Activated T-helper 17 cell treated with anti-CD3 and anti-CD28 coated beads, Interleukin-2, amount 50 U/mL, for 72 hours (primary cell): Measurements from ENCODE around the gene RNF40. TPM values are rescaled to one million over a fixed set of nuclear protein-coding genes. Genes with fewer than 3 reads are reported as not detected.

Experiments used
- ATAC-seq: fragments of 150-1000 bp; cut with Tn5 transposase; replicated peaks from 2 replicates; pipeline ENCODE4 v1.10.0; 2021; ENCODE audit warnings: mild to moderate bottlenecking, moderate library complexity
- H3K27ac Mint-ChIP-seq: one replicate; pipeline ENCODE4 v1.8.0; 2022; ENCODE audit warnings: mixed read lengths
- H3K27me3 Mint-ChIP-seq: one replicate; pipeline ENCODE4 v1.8.0; 2022; ENCODE audit warnings: mixed read lengths
- H3K36me3 Mint-ChIP-seq: one replicate; pipeline ENCODE4 v1.8.0; 2022; ENCODE audit warnings: low read depth, mild to moderate bottlenecking, mixed read lengths
- H3K4me1 Mint-ChIP-seq: one replicate; pipeline ENCODE4 v1.8.0; 2022; ENCODE audit warnings: mixed read lengths
- H3K4me3 Mint-ChIP-seq: one replicate; pipeline ENCODE4 v1.8.0; 2022; ENCODE audit warnings: mild to moderate bottlenecking, mixed read lengths
- H3K9me3 Mint-ChIP-seq: one replicate; pipeline ENCODE4 v1.8.0; 2022; ENCODE audit warnings: mixed read lengths
- total RNA-seq, 2 donors: library from RNA; stranded (reverse); gene quantifications; one replicate each; pipeline ENCODE4 v1.2.3, GENCODE V29; 2022

RNF40 gene
- total RNA-seq, 2 donors from 2014 or later, result 90.7 to 95.1 TPM

DNA sequence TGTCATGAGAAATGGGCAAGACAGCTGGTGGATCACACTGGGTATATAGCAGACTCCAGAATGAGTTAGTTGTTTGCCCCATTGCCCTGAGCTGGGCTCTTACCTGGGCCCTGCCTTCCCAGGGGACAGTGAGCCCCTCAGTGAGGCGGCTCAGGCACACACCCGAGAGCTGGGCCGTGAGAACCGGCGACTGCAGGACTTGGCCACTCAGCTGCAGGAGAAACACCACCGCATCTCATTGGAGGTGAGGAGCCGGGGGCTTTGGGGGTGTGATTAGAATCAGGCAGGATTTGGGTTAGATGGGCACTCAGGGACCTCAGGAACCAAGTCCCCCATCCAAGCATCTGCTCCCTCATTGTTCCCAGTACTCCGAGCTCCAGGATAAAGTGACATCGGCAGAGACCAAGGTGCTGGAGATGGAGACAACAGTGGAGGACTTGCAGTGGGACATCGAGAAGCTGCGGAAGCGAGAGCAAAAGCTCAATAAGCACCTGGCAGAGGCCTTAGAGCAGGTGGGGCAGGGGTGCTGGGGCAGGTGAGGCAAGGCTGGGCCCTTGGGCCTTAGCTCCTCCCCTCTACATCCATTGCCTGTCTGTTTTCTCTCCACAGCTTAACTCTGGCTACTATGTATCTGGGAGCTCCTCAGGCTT, 2.8 kb downstream of the RNF40 start:
- Mint-ChIP-seq H3K9me3 (no peaks in the 10 kb centered on the region), H3K27ac (no peak overlapping the region), H3K4me1 (peaks cover 15% of the 10 kb centered on the region), H3K27me3 (no peaks in the 10 kb centered on the region), H3K4me3 (no peak overlapping the region), H3K36me3 (peaks cover 82% of the 10 kb centered on the region)
- no peak for ATAC-seq

DNA sequence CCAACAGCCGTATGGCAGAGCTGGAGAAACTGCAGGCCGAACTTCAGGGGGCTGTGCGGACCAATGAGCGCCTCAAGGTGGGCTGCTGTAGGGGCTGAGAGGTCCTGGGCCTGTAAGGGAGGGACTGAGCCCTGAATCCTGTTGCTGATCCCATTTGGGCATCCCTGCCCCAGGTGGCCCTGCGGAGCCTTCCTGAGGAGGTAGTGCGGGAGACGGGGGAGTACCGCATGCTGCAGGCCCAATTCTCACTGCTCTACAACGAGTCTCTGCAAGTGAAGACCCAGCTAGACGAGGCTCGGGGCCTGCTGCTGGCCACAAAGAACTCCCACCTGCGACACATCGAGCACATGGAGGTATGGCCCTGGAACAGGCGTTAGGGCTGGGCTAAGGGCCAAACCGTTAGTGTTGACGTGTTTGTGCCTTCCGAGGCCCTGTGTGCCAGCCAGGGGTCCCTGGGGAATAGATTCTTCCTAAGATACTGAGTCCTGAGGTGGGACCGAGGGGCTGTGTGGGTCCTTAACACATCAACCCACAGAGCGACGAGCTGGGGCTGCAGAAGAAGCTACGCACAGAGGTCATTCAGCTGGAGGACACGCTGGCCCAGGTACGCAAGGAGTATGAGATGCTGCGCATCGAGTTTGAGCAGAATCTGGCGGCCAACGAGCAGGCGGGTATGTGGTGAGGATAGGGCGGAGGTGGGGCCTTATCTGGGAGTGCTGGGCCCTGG, 4.2 kb downstream of the RNF40 start:
- peaks cover 96% of the 10 kb centered on the region for H3K36me3 Mint-ChIP-seq
- H3K27ac Mint-ChIP-seq, result no peak overlapping the region
- H3K4me3 Mint-ChIP-seq, result no peak overlapping the region
- H3K27me3 Mint-ChIP-seq, result no peaks in the 10 kb centered on the region
- ATAC-seq, result no peak
- H3K4me1 Mint-ChIP-seq, result peaks cover 5% of the 10 kb centered on the region
- no peaks in the 10 kb centered on the region for H3K9me3 Mint-ChIP-seq

DNA sequence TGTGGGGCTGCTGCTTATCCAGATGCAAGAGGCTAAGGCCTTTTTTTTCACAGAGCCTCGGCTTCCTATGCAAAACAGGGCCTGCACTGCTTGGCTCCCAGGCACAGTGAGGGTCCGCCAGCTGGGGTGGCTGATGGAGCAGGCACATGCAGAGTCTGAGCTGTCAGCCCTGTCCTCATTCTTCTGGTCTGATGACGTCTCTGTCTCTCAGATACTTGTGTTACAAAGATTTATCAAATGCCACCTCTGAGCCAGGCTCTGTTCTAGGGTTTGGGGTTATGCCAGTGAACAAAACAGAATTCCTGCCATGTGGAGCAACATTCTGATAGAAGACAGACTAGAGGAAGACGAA, 4.8 kb downstream of the RNF40 start:
- Mint-ChIP-seq H3K36me3 (peaks cover 100% of the 10 kb centered on the region), H3K4me3 (no peak overlapping the region)

DNA sequence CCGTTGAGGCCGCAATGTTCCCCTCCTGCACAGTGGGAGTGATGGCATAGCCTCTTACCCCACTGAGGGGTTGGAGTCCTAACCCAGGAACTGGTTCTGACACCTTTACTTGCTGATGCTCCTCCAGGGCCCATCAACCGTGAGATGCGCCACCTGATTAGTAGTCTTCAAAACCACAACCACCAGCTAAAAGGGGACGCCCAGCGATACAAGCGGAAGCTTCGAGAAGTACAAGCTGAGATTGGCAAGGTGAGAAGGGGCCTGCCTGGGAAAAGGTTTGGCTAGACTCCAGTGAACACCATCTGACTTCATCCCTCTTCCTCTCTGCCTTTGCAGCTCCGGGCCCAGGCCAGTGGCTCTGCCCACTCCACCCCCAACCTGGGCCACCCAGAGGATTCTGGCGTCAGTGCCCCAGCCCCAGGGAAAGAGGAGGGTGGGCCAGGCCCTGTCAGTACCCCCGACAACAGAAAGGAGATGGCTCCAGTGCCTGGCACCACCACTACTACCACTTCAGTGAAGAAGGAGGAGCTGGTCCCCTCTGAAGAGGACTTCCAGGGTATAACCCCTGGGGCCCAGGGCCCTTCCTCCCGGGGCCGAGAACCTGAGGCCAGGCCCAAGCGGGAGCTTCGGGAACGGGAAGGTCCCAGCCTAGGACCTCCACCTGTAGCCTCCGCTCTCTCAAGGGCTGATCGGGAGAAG, 5.8 kb downstream of the RNF40 start:
- Mint-ChIP-seq H3K9me3 (no peaks in the 10 kb centered on the region), H3K4me3 (no peak overlapping the region), H3K36me3 (peaks cover 100% of the 10 kb centered on the region), H3K27ac (no peak overlapping the region), H3K4me1 (peaks cover 11% of the 10 kb centered on the region), H3K27me3 (no peaks in the 10 kb centered on the region)
- ATAC-seq, result no peak

More for the DNA sequence above, 4.8 kb downstream of the RNF40 start:
- no peak for ATAC-seq
- Mint-ChIP-seq H3K4me1 (peaks cover 5% of the 10 kb centered on the region), H3K27me3 (no peaks in the 10 kb centered on the region), H3K27ac (no peak overlapping the region), H3K9me3 (no peaks in the 10 kb centered on the region)

DNA sequence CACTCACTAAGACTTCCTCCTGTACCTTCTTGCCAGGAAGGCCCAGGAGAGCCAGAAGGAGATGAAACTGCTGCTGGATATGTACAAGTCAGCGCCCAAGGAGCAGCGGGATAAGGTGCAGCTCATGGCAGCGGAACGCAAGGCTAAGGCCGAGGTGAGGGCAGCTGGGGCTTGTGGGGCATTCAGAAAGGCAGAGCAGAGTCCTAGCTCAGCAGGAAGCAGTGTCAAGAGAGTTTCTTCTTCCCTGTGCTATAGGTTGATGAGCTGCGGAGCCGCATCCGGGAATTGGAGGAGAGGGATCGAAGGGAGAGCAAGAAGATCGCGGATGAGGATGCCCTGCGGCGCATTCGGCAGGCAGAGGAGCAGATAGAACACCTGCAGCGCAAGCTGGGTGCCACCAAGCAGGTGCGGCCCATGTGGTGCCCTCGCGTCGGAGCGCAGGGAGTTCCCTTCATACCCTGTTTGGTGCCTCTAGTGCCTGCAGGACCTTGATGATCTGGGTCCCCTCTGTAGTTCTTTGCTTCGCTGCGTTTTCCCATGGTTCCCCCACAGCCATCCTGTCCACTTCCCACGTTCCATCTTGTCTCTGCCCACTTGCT, 6.6 kb downstream of the RNF40 start:
- H3K27me3 Mint-ChIP-seq, result no peaks in the 10 kb centered on the region
- peaks cover 98% of the 10 kb centered on the region for H3K36me3 Mint-ChIP-seq
- no peak for ATAC-seq
- H3K27ac Mint-ChIP-seq, result peak overlapping the region; percentile 33
- H3K4me1 Mint-ChIP-seq, result peaks cover 11% of the 10 kb centered on the region
- no peaks in the 10 kb centered on the region for H3K9me3 Mint-ChIP-seq
- H3K4me3 Mint-ChIP-seq, result no peak overlapping the region

DNA sequence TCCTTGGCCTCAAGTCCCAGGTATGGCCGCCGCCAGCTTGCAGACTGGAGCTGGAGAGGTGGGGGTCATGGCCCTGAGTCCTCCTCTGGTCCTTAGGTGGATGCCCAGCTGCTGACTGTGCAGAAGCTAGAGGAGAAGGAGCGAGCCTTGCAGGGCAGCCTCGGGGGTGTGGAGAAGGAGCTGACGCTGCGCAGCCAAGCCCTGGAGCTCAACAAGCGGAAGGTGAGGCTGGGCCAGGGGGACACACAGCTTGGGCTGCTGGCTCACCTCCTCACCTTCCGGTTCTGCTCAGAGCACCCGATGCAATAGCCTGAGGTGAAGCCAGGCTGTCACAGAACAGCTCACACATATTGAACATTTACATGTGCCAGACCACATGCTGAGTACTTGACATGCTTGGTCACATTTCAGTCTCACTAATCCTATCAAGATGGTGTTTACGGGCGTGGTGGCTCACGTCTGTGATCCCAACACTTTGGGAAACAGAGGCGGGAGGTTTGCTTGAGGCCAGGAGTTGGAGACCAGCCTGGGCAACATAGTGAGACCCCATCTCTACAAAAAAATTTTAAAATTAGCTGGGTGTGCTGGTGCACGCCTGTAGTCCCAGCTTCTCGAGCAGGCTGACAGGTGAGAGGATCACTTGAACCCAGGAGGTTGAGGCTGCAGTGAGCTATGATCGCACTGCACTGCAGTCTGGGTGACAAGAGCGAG, 7.4 kb downstream of the RNF40 start:
- H3K36me3 Mint-ChIP-seq, result peaks cover 93% of the 10 kb centered on the region
- no peak for ATAC-seq

DNA sequence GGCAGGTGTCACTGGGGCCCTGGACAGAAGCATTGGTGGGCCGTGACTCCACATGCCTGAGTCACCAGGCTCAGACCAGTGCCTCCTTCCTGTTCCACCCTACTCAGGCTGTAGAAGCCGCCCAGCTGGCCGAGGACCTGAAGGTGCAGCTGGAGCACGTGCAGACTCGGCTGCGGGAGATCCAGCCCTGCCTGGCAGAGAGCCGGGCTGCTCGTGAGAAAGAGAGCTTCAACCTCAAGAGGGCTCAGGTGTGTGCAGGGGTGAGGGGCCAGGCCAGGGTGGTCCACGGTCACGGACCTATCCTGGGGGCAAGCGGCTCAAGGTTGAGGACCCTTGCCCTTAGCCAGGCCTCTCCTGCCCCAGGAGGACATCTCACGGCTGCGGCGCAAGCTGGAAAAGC, 9.6 kb downstream of the RNF40 start:
- peaks cover 10% of the 10 kb centered on the region for H3K4me1 Mint-ChIP-seq
- no peaks in the 10 kb centered on the region for H3K9me3 Mint-ChIP-seq
- H3K36me3 Mint-ChIP-seq, result peaks cover 76% of the 10 kb centered on the region
- ATAC-seq, result no peak
- H3K27me3 Mint-ChIP-seq, result no peaks in the 10 kb centered on the region
- no peak overlapping the region for H3K27ac Mint-ChIP-seq
- no peak overlapping the region for H3K4me3 Mint-ChIP-seq

More for the DNA sequence above, 7.4 kb downstream of the RNF40 start:
- Mint-ChIP-seq H3K9me3 (no peaks in the 10 kb centered on the region), H3K27me3 (no peaks in the 10 kb centered on the region), H3K4me3 (no peak overlapping the region), H3K27ac (no peak overlapping the region), H3K4me1 (peaks cover 9% of the 10 kb centered on the region)

DNA sequence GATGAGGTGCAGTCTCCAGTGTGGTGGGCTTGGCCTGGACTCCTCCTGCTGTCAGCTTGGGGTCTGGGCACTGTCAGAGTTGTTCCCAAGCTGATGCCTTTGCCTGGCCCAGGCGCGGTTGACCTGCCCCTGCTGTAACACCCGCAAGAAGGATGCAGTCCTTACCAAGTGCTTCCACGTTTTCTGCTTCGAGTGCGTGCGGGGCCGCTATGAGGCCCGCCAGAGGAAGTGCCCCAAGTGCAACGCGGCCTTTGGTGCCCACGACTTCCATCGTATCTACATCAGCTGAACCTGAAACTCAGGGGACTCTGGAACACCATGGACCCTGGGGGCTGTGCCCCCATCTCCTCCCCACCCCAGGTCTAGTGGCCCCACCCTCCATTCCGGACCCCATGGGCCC, 11.7 kb downstream of the RNF40 start:
- Mint-ChIP-seq H3K9me3 (no peaks in the 10 kb centered on the region), H3K27ac (no peak overlapping the region), H3K27me3 (peaks cover 6% of the 10 kb centered on the region), H3K36me3 (peaks cover 64% of the 10 kb centered on the region), H3K4me1 (peaks cover 17% of the 10 kb centered on the region), H3K4me3 (no peak overlapping the region)
- no peak for ATAC-seq

DNA sequence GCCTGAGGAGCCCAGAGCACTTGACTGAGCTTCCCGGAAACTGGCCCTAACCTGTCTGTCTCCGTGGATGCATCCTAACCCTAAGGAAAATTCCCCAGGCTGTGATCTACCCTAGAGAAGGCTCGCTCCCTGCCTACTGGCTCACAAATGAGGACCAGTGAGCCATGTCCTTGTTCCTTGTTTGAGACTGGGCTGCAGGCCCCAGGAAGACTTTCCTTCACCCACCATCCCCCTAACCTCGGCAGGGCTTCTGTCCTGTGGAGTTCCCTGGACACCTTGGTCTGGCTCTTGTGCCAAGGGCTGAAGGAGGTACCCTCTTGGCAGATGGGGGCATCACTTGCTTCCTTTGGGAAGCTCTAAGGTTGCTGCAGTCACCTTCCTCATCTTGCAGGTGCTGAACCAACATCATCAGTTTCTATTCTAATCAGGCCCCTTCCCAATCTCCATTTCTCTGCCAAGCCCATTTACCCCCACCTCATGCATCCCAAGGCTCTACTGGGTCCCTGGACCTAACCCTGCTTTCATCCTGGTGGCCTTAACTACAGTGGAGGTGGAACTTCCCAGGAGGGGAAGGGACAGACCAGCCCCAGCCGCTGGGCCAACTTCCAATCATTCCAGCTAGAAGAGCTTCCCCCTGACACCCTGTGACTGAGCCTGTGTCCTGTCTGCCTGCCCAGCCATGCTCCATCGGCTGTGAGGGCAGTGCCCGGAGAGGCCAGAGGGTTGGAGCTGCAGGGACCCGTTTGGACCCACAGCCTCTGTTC, 12.4 kb downstream of the RNF40 start:
- H3K4me3 Mint-ChIP-seq, result peak overlapping the region; percentile 76
- peaks cover 17% of the 10 kb centered on the region for H3K4me1 Mint-ChIP-seq
- no peak overlapping the region for H3K27ac Mint-ChIP-seq
- H3K27me3 Mint-ChIP-seq, result peaks cover 6% of the 10 kb centered on the region
- H3K36me3 Mint-ChIP-seq, result peaks cover 56% of the 10 kb centered on the region
- no peak for ATAC-seq
- no peaks in the 10 kb centered on the region for H3K9me3 Mint-ChIP-seq

DNA sequence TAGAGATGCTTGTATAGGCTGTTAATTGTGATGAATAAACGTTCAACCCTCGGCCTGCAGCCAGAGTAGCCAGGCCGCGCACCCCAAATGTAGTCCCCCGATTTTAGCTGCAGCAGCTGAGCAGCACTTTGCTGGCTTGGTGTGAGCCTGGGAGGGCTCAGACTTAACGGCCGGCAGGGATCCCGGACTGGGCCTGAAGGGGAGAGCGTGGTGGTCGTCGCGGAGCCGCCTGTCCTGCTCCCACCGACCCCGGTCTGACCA, 12.9 kb downstream of the RNF40 start:
- peaks cover 17% of the 10 kb centered on the region for H3K4me1 Mint-ChIP-seq
- peaks cover 6% of the 10 kb centered on the region for H3K27me3 Mint-ChIP-seq
- no peak for ATAC-seq
- H3K4me3 Mint-ChIP-seq, result peak overlapping the region; percentile 76
- peaks cover 51% of the 10 kb centered on the region for H3K36me3 Mint-ChIP-seq
- H3K27ac Mint-ChIP-seq, result no peak overlapping the region
- H3K9me3 Mint-ChIP-seq, result no peaks in the 10 kb centered on the region

DNA sequence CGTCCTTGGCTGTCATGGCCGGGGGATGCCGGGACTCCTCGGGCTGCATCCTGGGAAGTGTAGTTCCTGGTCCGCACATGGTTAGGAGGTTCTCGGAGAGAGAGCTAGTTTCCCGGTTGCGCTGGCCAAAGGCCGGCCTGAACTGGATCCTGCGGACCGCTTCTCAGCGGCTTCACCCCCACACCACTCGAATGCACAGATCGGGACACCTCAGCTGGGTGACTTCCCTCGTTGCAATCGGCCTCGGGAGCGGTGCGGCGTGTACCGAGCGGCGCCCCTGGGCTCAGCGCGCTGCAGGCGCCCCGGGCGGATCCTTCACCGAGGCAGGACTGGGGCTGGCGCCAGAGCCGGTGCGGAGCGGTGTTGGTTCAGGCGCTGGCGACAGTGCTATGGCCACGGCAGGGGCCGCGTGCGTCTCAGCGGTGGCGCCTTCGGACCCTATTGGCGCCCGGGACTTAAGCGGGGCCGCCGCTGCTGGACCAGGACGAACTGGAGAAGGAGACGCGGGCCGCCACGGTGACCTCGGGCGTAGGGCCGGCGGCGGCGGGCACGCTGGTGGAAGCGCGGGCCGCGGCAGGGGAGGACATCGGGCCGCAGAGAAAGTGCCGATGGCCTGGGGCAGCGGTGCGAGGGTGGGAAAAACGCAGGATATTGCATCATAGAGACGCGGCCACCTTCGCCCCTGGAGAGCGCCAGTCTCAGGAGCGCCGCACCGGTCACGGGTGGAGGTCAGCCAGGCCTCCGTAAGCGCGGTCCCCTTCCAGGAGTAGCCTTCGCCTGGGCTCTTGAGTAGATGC, 13.5 kb downstream of the RNF40 start:
- peak overlapping the region; percentile 28 for H3K27ac Mint-ChIP-seq

DNA sequence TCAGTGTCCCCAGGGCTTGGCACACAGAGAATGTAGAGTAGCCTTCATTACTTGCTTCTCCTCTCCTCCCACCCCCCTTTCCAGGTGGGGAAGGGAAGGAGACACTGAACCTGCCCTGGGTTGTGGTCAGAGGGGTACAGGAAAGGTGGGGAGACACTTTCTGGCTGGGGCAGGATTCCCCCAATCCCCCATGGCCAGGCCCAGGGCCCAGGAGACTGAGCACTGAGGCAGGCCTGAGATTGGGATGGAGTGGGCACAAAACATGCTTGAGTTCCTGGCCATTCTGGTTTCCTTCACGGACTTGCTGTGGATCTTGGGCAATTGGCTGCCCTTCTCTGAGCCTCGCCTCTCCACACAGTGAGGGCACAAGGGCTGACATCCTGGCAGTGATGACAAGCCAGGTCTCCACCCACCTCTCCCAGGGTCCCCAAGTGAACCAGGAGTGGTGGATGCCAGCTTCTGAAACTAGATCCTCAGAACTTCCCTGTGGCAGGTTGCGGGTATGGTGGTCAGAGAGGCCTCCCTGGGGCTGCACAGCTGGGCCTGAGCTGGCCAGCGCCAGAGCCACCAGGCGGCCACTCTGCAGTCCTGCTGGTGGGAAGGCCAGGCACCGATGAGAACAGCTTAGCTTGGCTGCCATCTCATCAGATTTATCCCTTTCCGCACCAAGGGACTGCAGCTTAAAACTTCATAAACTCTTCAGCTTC, 15.6 kb downstream of the RNF40 start:
- H3K9me3 Mint-ChIP-seq, result no peaks in the 10 kb centered on the region
- peaks cover 13% of the 10 kb centered on the region for H3K4me1 Mint-ChIP-seq
- H3K27me3 Mint-ChIP-seq, result peaks cover 6% of the 10 kb centered on the region
- peaks cover 24% of the 10 kb centered on the region for H3K36me3 Mint-ChIP-seq
- no peak for ATAC-seq
- peak overlapping the region; percentile 22 for H3K27ac Mint-ChIP-seq
- peak overlapping the region; percentile 76 for H3K4me3 Mint-ChIP-seq

More for the DNA sequence above, 13.5 kb downstream of the RNF40 start:
- peak; percentile 73 for ATAC-seq
- no peaks in the 10 kb centered on the region for H3K9me3 Mint-ChIP-seq
- peaks cover 17% of the 10 kb centered on the region for H3K4me1 Mint-ChIP-seq
- H3K4me3 Mint-ChIP-seq, result peak overlapping the region; percentile 76
- H3K27me3 Mint-ChIP-seq, result peaks cover 6% of the 10 kb centered on the region
- H3K36me3 Mint-ChIP-seq, result peaks cover 46% of the 10 kb centered on the region
